HG03095 (cell line): Measurements from ENCODE around the gene ZC3H12C.
"Not testable (repeated sequence)": the region's sequence is repeated elsewhere in the genome, so short reads cannot be mapped to it uniquely, and the experiment has no call there.

ENCODE experiments used
- ATAC-seq: cut with Tn5 transposase; IDR thresholded peaks from one replicate; pipeline ENCODE4 v1.9.1; 2021; ENCODE audit warnings: moderate library complexity; ENCODE audit not compliant: unreplicated experiment

ZC3H12C gene

DNA sequence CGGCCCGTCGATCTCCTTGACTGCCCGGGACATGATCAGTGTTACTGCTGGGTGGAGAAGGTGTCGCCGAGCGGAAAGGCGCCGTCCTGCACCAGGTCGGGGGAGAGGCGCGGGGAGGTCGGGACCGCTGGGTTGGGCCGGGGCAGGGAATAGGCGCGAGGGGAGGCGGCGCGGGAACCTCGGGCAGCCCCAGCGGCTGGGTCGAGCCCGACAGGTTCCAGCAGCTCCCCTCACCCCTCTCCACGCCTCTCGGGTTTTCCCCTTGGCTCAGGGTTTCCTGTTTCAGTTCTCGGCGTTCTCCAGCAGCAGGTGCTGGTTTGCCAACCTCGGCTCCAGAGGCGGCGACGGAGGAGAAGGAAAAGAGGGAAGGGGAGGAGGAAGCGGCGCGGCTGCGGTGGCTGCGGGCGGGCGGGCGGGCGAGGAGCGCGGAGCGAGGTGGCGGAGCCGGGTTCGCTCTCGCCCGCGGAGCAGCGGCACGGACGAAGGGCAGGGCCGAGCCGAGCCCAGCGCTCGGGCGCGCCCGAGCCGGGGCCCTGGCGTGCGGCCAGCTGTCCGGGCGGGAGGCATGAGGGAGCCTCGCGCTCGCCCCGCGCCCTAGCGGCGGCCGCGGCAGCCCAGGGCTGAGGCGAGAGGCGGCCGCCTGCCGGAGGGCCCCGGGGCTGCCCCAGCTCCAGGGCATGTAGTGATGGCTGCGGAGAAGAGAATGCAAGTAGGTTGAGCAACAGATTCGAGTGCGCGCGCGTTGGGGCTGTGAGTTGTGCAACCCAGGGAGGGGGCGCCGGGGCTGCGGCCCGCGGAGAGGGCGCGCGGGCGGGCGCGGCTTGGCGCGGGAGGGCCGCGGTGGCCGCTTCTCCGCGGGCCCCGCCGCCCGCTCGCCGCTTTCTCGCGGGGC is at the start of gene ZC3H12C:
ZC3H12C (plus strand) TSS at position 878 of the 892 bp plus-strand sequence. CDS start 20 bp downstream, outside the sequence.
- peak; percentile 57 for ATAC-seq

DNA sequence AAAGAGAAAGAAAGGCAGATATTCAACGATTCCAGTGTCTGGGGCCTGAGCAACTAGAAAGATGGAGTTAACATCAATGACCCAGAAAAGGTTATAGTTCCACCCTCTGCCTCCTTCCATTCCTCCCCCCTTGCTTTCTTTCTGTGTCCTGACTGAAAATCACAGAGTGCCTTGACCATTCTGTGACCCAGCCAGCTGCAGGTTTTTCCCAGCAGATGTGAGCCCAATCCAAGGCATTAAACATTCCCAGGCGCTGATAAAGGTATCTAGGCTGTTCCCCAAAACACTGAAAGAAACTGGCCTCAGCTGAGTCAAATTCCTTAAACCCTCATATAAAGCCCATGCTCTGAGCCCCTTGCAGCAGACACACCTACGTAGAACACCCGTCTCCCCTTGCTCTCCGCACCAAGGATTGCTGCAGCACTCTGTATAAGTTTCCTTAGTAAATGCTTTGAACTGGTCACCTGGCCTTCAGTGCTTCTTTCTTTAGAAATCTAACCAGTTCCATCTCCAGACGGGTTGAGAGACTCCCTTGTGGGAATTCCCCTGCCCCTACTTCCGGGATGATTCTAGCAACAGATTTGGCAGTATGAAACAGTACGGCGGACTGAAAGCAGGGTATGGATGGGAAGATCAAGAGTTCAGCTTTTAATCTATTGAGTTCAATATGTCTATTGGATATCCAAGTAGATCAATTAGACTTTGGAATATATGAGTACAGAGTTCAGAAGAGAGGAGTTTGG is 48.8 kb upstream of the ZC3H12C start:
- ATAC-seq = no peak

DNA sequence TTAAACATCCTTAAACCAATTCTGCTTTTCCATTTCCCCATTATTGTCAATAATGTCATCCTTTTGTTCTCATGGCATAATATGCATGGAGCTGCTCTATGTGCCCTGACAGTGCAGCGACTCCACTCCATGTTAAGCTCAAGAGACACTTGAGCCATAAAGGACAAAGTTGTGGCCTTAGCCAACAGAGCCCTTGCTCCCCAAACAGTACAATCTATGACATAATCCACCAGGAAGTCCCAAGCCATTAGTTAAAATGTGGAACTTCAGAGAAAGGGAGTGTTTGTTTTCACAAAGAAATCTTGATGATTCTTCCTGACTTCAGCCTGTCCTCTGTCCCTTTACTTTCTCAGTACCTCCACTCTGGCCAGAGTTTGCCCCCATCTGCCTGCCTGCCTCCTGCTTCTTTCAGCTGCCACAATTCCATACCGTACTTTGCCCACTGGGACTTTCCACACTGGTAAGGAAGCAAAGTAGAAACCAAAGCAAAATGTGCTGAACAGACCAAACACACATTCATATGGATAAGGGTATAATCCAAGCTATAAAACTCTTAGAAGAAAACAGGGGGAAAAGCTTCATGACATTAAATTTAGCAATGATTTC is 46.3 kb upstream of the ZC3H12C start:
- no peak for ATAC-seq

DNA sequence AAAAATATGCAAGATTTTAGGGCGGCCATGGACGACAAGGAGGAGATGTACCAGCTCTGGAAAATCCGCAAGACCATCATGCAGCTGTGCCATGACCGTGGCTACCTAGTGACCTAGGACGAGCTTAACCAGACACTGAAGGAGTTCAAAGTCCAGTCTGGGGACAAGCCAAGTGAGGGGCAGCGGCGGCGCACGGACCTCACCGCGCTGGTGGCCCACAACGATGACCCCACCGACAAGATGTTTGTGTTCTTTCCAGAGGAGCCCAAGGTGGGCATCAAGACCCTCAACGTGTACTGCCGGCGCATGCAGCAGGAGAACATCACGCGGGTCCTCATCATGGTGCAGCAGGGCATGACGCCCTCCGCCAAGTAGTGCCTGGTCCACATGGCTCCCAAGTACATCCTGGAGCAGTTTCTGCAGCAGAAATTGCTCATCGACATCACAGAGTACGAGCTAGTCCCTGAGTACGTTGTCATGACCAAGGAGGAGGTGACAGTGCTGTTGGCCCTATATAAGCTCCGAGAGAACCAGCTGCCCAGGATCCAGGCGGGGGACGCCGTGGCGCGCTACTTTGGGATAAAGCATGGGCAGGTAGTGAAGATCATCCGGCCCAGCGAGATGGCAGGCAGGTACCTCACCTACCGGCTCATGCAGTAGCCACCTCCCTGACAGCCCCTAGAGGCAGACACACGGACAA is 43.5 kb upstream of the ZC3H12C start:
- no peak for ATAC-seq

DNA sequence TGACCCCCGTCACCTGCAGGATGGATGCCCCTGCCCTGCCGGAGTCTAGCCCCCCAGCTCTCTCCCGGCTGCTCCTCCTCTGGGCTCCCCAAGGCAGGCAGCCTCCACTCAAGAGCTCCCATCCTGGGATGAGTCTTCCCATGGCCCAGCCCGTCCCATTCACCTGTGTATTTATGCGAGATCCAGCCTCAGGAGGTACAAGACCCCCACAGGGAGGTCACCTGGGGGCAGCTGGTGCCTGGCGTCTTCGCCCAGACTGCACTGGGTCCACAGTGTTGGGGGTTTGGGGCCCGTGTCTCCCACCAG is 43.0 kb upstream of the ZC3H12C start:
- ATAC-seq = no peak

DNA sequence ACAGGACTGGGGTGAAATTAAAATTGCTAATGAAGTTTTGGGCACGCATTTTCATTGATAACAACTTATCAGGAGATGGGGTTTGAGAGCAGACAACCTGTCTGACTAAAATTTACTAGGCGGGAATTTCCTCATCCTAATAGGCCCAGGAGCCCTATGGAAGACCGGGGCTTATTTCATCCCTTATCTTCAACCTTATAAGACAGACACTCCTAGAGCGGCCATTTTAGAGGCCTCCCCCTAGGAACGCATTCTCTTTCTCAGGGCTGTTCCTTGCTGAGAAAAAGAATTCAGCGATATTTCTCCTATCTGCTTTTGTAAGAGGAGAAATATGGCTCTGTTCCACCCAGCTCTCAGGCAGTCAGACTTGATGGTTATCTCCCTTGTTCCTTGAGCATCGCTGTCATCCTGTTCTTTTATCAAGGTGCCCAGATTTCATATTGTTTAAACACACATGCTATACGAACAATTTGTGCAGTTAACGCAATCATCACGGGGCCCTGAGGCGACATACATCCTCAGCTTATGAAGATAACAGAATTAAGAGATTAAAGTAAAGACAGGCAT is 39.3 kb upstream of the ZC3H12C start:
- no peak for ATAC-seq

DNA sequence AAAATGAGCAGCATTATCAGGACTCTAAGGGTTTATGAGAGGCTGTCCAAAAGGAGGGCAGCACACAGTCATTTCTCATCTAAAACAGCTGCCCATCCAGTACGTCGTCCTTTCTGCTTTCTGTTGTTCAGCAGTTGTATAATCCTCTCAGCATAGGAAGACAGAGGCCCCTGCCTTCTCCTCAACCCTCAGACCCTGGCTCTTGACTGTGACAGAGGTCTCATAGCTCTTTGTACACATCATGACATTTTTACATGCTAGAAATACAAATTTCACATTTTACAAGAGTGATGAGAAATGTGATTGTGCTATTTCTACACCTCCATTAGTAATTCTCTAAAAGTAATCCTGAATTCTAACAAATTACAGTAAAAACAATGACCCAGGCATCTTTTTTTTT is 36.2 kb upstream of the ZC3H12C start:
- no peak for ATAC-seq

DNA sequence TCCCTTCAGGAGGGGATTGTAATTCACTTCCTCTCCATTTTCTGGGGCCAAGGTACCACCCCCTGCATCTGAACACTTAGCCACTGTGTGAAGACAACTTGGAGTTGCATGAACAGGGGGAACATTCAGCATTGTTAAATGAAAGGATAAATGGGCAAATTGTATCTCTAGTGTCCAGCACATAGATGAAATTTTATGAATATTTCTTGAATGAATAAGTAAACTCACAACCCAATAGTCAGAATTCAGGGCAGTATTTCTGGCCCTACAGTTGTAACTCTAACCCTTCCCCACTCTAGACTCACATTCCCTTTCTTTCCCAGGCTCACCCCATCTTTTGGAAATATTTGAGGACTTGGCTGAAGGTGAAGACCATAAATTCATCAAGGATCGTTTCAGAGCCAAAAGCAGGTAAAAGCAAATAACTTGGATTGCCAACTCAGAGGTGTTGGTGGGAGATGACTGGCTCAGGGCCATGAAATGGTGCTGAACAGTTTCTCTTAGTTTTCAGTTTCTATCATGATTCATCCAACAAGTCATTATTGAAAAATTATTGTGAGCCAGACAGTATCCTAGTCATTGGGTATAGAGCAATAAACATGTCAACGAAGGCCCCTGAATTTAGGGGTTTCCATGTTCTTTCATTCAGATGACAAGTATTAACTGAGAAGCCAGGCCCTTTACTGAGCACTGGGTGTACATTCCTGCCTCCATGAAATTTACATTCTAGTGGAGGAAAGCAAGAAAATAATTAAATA is 33.3 kb upstream of the ZC3H12C start:
- ATAC-seq = no peak

DNA sequence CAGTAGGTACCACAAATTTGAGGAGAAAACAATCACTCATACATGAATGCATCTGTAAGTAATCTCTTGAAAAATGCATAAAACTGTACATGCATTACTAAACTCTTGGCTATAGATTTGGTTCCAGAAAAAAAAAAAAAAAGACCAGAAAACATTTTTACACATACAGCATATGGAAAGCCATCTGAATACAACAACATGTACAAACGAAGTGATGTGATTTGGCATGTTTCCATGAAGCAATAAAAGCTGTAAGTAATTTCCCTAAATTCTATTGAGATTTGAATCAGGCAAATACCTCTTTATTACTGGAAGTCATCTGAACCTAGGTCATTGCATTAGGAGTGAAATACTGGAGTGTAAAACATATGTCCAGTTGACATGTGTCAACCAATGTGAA is 31.9 kb upstream of the ZC3H12C start:
- no peak for ATAC-seq

DNA sequence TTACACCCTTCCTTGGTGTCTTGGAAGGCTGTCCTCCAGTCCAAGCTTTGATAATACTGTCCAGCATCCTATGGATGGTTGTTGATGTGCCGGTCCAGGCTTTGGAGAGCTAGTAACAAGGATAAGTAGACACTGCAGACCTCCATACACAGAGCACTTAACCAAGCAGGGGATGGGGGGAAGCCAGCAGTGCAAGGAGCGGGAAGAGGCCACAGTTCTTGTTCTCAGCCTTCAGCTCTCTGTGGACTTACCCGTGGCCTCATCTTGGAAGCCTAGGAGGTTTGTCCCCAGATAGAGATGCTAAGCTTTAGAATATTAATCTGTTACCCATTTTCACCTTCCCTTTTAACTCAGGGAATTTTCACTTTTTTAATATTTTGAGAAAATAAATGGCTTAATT is 30.9 kb upstream of the ZC3H12C start:
- ATAC-seq = no peak

DNA sequence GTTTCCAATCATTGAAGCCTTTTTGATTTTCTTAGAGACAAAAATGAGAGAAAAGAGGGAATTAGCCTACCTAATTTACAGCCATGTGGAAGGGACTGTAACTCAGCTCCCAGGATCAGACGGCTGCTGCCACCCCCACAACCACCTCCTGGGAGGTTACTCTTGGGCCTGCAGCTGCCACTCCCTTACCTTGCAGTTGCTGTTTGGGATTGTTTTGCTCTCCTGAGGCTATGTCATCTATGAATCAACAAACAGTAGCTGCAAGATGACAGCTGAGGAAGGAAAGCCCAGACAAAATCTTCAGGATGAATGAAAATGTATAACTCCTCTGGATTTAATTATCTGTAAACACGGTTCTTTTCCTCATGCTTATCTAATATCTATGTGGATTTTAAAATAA is 28.0 kb upstream of the ZC3H12C start:
- ATAC-seq = no peak

DNA sequence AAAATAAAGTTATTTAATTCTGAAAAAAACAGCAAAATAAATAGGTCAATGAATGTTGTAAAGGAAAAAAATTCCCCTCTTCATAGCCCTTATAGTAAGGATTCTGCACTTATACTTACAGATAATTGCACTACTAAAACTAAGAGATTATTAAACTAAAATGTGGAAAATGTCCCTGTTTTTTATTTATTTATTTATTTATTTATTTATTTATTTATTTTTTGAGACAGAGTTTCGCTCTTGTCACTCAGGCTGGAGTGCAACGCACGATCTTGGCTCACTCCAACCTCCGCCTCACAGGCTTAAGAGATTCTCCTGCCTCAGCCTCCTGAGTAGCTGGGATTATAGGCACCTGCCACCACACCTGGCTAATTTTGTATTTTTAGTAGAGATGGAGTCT is 25.2 kb upstream of the ZC3H12C start:
- ATAC-seq = not testable (repeated sequence)

DNA sequence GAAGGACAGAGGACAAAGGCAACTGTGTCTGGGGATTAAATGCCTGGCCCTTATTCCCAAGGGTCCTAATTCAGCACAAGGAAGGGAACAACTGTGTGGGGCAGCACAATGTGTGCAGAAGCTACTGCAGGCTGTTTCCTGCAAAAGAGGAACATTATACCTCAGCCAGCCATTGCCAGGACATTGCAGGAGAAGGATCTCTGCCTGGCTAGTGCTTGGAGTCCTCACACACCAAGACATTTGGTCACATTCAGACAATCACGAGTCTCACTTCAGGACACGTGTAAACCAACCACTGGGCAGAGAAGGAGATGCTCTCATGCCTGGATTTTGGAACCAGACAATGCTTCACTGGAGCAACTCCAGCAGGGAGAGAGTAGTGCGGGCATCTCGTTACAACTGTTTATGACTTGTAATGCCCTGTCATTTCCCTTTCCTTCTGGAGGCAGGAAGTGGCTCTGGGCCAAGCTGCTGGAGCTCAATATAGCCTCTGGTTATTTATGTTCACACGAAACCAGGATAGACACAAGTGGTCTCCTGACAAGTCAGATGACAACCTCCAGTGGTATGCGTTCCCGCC is 23.9 kb upstream of the ZC3H12C start:
- no peak for ATAC-seq

DNA sequence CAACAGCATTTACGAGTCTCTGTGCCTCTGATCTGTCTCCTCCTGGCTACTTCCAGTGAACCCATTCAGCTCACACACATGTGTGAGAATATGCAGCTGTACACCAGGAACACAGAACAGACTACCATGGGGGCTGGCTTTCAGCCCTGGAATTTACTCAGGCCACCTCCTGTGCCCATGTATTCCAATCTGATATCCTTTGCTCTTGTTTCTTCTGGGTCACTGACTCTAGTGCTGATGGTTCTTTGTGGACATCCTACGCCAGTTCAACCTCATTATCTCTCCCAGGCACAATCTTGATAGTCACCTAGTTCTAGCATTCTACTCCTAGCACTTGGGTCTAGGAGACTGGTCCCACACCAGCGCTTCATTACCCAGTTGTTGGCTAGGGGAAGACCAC is 23.0 kb upstream of the ZC3H12C start:
- ATAC-seq = no peak

DNA sequence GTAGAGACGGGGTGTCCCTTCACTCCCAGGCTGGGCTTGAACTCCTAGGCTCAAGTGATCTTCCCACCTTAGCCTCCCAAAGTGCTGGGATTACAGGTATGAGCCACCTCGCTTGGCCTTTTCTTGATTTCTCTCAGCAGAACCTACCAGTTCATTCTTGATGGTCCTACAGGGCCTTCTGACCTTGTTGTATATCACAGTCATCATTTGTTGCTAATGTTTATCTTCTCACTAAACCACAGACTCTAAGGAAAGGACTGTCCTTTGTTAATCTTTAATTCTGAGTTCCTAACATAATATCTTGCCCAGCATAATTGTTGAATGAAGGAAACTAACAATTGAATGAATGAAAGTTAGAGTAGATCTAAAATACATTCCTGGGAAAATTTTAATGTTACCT is 22.0 kb upstream of the ZC3H12C start:
- no peak for ATAC-seq

DNA sequence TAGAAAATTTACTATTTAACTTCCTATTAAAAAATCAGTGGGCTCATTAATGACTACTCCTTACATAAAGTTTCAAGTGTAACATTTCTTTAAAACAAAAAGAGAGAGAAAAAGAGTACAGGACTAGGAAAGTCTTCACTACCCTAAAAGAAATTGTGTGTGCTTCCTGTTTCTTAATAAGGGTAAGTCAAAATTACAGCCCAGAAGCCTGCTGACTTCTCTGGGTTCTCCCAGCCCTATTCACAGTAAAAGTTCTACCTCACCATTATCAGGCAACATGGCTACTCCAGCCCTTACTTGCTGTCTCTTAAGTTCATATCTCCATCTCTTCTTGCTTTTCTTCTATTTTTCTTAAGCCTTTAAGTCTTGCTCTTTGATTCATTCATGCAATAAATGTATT is 20.3 kb upstream of the ZC3H12C start:
- ATAC-seq = no peak

DNA sequence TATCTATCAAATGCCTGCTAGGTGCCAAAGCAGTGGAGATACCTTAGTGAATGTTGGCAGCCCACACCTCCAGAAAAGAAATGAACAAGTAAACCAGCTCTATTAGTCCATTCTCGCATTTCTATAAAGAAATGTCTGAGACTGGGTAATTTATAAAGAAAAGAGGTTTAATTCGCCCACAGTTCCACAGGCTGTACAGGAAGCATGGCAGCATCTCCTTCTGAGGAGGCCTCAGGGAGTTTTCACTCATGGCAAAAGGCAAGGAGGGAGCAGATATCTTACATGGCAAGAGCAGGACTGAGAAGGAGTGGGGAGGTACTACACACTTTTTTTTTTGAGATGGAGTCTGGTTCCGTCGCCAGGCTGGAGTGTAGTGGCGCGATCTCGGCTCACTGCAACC is 18.7 kb upstream of the ZC3H12C start:
- ATAC-seq = no peak

DNA sequence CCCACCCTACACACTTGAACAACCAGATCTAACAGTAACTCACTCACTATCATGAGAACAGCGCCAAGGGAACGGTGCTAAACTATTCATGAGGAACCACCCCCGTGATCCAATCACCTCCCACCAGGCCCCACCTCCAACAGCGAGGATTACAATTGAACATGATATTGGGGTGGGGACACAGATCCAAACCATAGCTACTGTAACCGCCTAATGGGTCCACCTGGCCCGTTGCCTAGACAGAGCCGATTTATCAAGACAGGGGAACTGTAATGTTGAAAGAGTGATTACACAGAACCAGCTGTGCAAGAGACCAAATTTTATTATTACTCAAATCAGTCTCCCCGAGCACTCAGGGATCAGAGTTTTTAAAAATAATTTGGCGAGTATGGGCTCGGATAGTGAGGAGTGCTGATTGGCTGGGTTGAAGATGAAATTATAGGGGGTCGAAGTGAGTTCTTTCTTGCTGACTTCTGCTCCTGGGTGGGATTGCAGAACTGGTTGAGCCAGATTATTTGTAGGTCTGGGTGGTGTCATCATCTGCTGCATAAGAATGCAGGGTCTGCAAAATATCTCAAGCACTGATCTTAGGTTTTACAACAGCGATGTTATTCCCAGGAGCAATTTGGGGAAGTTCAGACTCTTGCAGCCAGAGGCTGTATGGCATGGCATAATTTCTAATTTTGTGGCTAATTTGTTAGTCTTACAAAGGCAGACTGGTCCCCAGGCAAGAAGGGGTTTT is 17.9 kb upstream of the ZC3H12C start:
- ATAC-seq = no peak

DNA sequence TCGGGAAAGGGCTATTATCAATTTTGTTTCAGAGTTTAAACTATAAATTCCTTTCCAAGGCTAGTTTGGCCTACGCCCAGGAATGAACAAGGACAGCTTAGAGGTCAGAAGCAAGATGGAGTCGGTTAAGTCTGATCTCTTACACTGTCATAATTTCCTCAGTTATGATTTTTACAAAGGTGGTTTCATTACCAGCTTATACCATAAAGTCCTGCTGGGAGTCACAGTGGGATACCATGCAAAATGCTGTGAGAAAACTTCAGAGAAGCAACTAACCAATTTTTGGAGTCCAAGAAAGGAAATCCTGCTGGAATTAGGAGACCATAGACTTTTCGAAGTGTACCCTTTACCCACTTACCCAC is 17.4 kb upstream of the ZC3H12C start:
- ATAC-seq = no peak
